Mesendoderm (in vitro differentiated cells): Measurements from ENCODE around the gene GTF2A1L.

Experiments used
- DNase-seq: peaks from one replicate; pipeline ENCODE4 v3.0.0; 2013
- H2AK5ac ChIP-seq: 2 replicates; pipeline ENCODE4 v1.6.1; 2013; ENCODE audit warnings: low read length, inconsistent platforms
- H2BK120ac ChIP-seq: 2 replicates; pipeline ENCODE4 v1.6.1; 2013; ENCODE audit warnings: low read depth, mild to moderate bottlenecking, low read length, moderate library complexity, mixed read lengths
- H2BK15ac ChIP-seq: replicated peaks from 2 replicates; pipeline ENCODE4 v1.6.1; 2013; ENCODE audit warnings: low read depth, mild to moderate bottlenecking, moderate library complexity
- H2BK5ac ChIP-seq: 2 replicates; pipeline ENCODE4 v1.6.1; 2013; ENCODE audit warnings: low read length, inconsistent platforms
- H3K18ac ChIP-seq: 2 replicates; pipeline ENCODE4 v1.6.1; 2013; ENCODE audit warnings: mild to moderate bottlenecking, low read length, mixed read lengths
- H3K23ac ChIP-seq: one replicate; pipeline ENCODE4 v1.6.1; 2013; ENCODE audit warnings: low read length
- H3K27ac ChIP-seq: 2 replicates; pipeline ENCODE4 v1.5.1; 2013; ENCODE audit warnings: low read depth, mild to moderate bottlenecking, inconsistent platforms, low read length, moderate library complexity
- H3K27me3 ChIP-seq: 2 replicates; pipeline ENCODE4 v1.6.1; 2013; ENCODE audit warnings: low read length, control low read depth, mild to moderate bottlenecking, inconsistent platforms; ENCODE audit not compliant: insufficient read depth, poor library complexity
- H3K36me3 ChIP-seq: 2 replicates; pipeline ENCODE4 v1.6.1; 2013; ENCODE audit warnings: low read length, inconsistent platforms; ENCODE audit not compliant: control insufficient read depth, insufficient read depth
- H3K4ac ChIP-seq: one replicate; pipeline ENCODE4 v1.6.1; 2013; ENCODE audit warnings: low read depth, mild to moderate bottlenecking, low read length, moderate library complexity
- H3K4me1 ChIP-seq: 2 replicates; pipeline ENCODE4 v1.6.1; 2013; ENCODE audit warnings: low read depth, low read length, inconsistent platforms; ENCODE audit not compliant: control insufficient read depth
- H3K4me2 ChIP-seq: 2 replicates; pipeline ENCODE4 v1.6.1; 2013; ENCODE audit warnings: low read length
- H3K4me3 ChIP-seq: 2 replicates; pipeline ENCODE4 v1.5.1; 2013; ENCODE audit warnings: mild to moderate bottlenecking, low read length
- H3K56ac ChIP-seq: one replicate; pipeline ENCODE4 v1.6.1; 2013; ENCODE audit warnings: low read length
- H3K79me1 ChIP-seq: 2 replicates; pipeline ENCODE4 v1.6.1; 2013; ENCODE audit warnings: low read length, inconsistent platforms
- H3K79me2 ChIP-seq: 2 replicates; pipeline ENCODE4 v1.6.1; 2013; ENCODE audit warnings: mild to moderate bottlenecking, low read length; ENCODE audit not compliant: control insufficient read depth, insufficient read depth
- H3K9ac ChIP-seq: 2 replicates; pipeline ENCODE4 v1.6.1; 2013; ENCODE audit warnings: low read length, inconsistent platforms
- H4K5ac ChIP-seq: one replicate; pipeline ENCODE4 v1.6.1; 2013; ENCODE audit warnings: low read length
- H4K8ac ChIP-seq: one replicate; pipeline ENCODE4 v1.6.1; 2013; ENCODE audit warnings: low read depth, mild to moderate bottlenecking, control low read depth, low read length, moderate library complexity
- WGBS: extraction: QIAGEN DNeasy Blood & Tissue Kit; methylation state at CpG from one replicate; pipeline ENCODE4 v1.1.7; 2013; ENCODE audit warnings: low lambda C conversion rate, missing lambda C conversion rate; ENCODE audit not compliant: insufficient coverage; ENCODE audit errors: extremely low coverage; 5-methylcytosine and 5-hydroxymethylcytosine counted together

The GTF2A1L gene

GRCh38 chr2:48578313-48578712 is 39.3 kb upstream of the GTF2A1L start:
- H2AK5ac ChIP-seq: no peak overlapping the region
- H3K36me3 ChIP-seq: no peaks in the 10 kb centered on the region
- H4K5ac ChIP-seq: no peak overlapping the region
- H3K4me1 ChIP-seq: no peaks in the 10 kb centered on the region
- no peak overlapping the region for H3K4ac ChIP-seq
- no peak overlapping the region for H3K4me2 ChIP-seq
- no peak overlapping the region for H3K56ac ChIP-seq
- no peak overlapping the region for H3K9ac ChIP-seq
- no CpG with 5 or more reads among the region's 4 CpGs for whole genome bisulfite sequencing
- no peaks in the 10 kb centered on the region for H3K27me3 ChIP-seq
- no peaks in the 10 kb centered on the region for H3K79me1 ChIP-seq
- no peak overlapping the region for H2BK120ac ChIP-seq
- no peak overlapping the region for H3K23ac ChIP-seq
- H4K8ac ChIP-seq: no peak overlapping the region
- no peak for DNase-seq
- H2BK15ac ChIP-seq: no peak overlapping the region
- no peaks in the 10 kb centered on the region for H3K79me2 ChIP-seq
- H2BK5ac ChIP-seq: no peak overlapping the region
- H3K18ac ChIP-seq: no peak overlapping the region
- H3K27ac ChIP-seq: no peak overlapping the region
- H3K4me3 ChIP-seq: no peak overlapping the region

GRCh38 chr2:48583961-48584360 is 33.7 kb upstream of the GTF2A1L start:
- H3K18ac ChIP-seq: no peak overlapping the region
- no peak overlapping the region for H3K23ac ChIP-seq
- no peaks in the 10 kb centered on the region for H3K27me3 ChIP-seq
- no peaks in the 10 kb centered on the region for H3K79me1 ChIP-seq
- no peaks in the 10 kb centered on the region for H3K79me2 ChIP-seq
- no peak overlapping the region for H3K4ac ChIP-seq
- WGBS: no CpG with 5 or more reads among the region's 3 CpGs
- H3K4me3 ChIP-seq: no peak overlapping the region
- H2AK5ac ChIP-seq: no peak overlapping the region
- no peak overlapping the region for H2BK15ac ChIP-seq
- no peak for DNase-seq
- H2BK120ac ChIP-seq: no peak overlapping the region
- no peaks in the 10 kb centered on the region for H3K36me3 ChIP-seq
- H3K27ac ChIP-seq: no peak overlapping the region
- no peak overlapping the region for H2BK5ac ChIP-seq
- H4K8ac ChIP-seq: no peak overlapping the region
- H3K4me2 ChIP-seq: no peak overlapping the region
- no peaks in the 10 kb centered on the region for H3K4me1 ChIP-seq
- no peak overlapping the region for H4K5ac ChIP-seq
- H3K9ac ChIP-seq: no peak overlapping the region
- no peak overlapping the region for H3K56ac ChIP-seq

- H3K79me1 ChIP-seq: no peaks in the 10 kb centered on the region
- no peak overlapping the region for H3K27ac ChIP-seq
- no peaks in the 10 kb centered on the region for H3K79me2 ChIP-seq
- no peaks in the 10 kb centered on the region for H3K4me1 ChIP-seq
- no peak overlapping the region for H3K4me3 ChIP-seq
- H2BK15ac ChIP-seq: no peak overlapping the region
- no peak overlapping the region for H2AK5ac ChIP-seq
- peak; percentile 18 for DNase-seq
- H4K5ac ChIP-seq: no peak overlapping the region
- H3K4ac ChIP-seq: no peak overlapping the region
- no CpG with 5 or more reads among the region's 4 CpGs for WGBS
- H3K9ac ChIP-seq: no peak overlapping the region
- H3K4me2 ChIP-seq: no peak overlapping the region
- no peak overlapping the region for H3K18ac ChIP-seq
- H2BK120ac ChIP-seq: no peak overlapping the region
- no peak overlapping the region for H4K8ac ChIP-seq
- no peaks in the 10 kb centered on the region for H3K27me3 ChIP-seq
- no peak overlapping the region for H3K23ac ChIP-seq
- no peak overlapping the region for H2BK5ac ChIP-seq
- H3K56ac ChIP-seq: no peak overlapping the region
- H3K36me3 ChIP-seq: no peaks in the 10 kb centered on the region
These were observed 33.1 kb upstream of the GTF2A1L start for GRCh38 chr2:48584551-48584950.

- H2BK120ac ChIP-seq: no peak overlapping the region
- no peak overlapping the region for H3K4me2 ChIP-seq
- H4K8ac ChIP-seq: no peak overlapping the region
- H3K9ac ChIP-seq: no peak overlapping the region
- no peak overlapping the region for H4K5ac ChIP-seq
- H3K27me3 ChIP-seq: no peaks in the 10 kb centered on the region
- H3K4me3 ChIP-seq: no peak overlapping the region
- no peak overlapping the region for H3K18ac ChIP-seq
- H3K23ac ChIP-seq: no peak overlapping the region
- H2AK5ac ChIP-seq: no peak overlapping the region
- no peak overlapping the region for H3K56ac ChIP-seq
- H2BK15ac ChIP-seq: no peak overlapping the region
- no peak overlapping the region for H3K27ac ChIP-seq
- H3K4me1 ChIP-seq: no peaks in the 10 kb centered on the region
- H3K4ac ChIP-seq: no peak overlapping the region
- H3K79me1 ChIP-seq: no peaks in the 10 kb centered on the region
- no peaks in the 10 kb centered on the region for H3K36me3 ChIP-seq
- H2BK5ac ChIP-seq: no peak overlapping the region
- no peaks in the 10 kb centered on the region for H3K79me2 ChIP-seq
- WGBS: no CpG with 5 or more reads among the region's 4 CpGs
- DNase-seq: no peak
These were observed 31.2 kb upstream of the GTF2A1L start for GRCh38 chr2:48586433-48586832.

GRCh38 chr2:48587560-48587959 is 30.1 kb upstream of the GTF2A1L start:
- Histone ChIP-seq H2BK120ac (no peak overlapping the region), H2BK5ac (no peak overlapping the region), H4K5ac (no peak overlapping the region), H2AK5ac (no peak overlapping the region), H3K79me2 (no peaks in the 10 kb centered on the region), H3K56ac (no peak overlapping the region), H2BK15ac (no peak overlapping the region), H3K4me1 (no peaks in the 10 kb centered on the region), H3K4me3 (no peak overlapping the region), H3K18ac (no peak overlapping the region), H3K4me2 (no peak overlapping the region), H3K27ac (no peak overlapping the region), H3K79me1 (no peaks in the 10 kb centered on the region), H3K27me3 (no peaks in the 10 kb centered on the region), H4K8ac (no peak overlapping the region), H3K36me3 (no peaks in the 10 kb centered on the region), H3K23ac (no peak overlapping the region), H3K9ac (no peak overlapping the region), H3K4ac (no peak overlapping the region)
- WGBS: no CpG with 5 or more reads among the region's 5 CpGs
- no peak for DNase-seq

GRCh38 chr2:48587961-48588360 is 29.7 kb upstream of the GTF2A1L start:
- DNase-seq: no peak
- H2BK120ac ChIP-seq: no peak overlapping the region
- WGBS: no CpG with 5 or more reads among the region's 3 CpGs
- H2AK5ac ChIP-seq: no peak overlapping the region
- H3K18ac ChIP-seq: no peak overlapping the region
- H3K4me3 ChIP-seq: no peak overlapping the region
- no peak overlapping the region for H4K5ac ChIP-seq
- no peak overlapping the region for H3K56ac ChIP-seq
- H2BK5ac ChIP-seq: no peak overlapping the region
- no peak overlapping the region for H3K4me2 ChIP-seq
- H3K79me2 ChIP-seq: no peaks in the 10 kb centered on the region
- H3K4ac ChIP-seq: no peak overlapping the region
- no peak overlapping the region for H3K27ac ChIP-seq
- H3K9ac ChIP-seq: no peak overlapping the region
- H3K79me1 ChIP-seq: no peaks in the 10 kb centered on the region
- H3K23ac ChIP-seq: no peak overlapping the region
- no peaks in the 10 kb centered on the region for H3K36me3 ChIP-seq
- no peak overlapping the region for H4K8ac ChIP-seq
- no peak overlapping the region for H2BK15ac ChIP-seq
- H3K4me1 ChIP-seq: no peaks in the 10 kb centered on the region
- no peaks in the 10 kb centered on the region for H3K27me3 ChIP-seq
